ENCODE results near the gene MAMDC4. TPM values are rescaled to one million over a fixed set of nuclear protein-coding genes. Genes with fewer than 3 reads are reported as not detected.

Gene MAMDC4
- total and polyA plus RNA-seq, 2 experiments from 2014 or later: 1.7 to 6.8 TPM

GRCh38 chr9:136898483-136899100 lies 46.4 kb downstream of the MAMDC4 start:
- H3K4me3 Mint-ChIP-seq: no peak overlapping the region

More at GRCh38 chr9:136898483-136899100, 46.4 kb downstream of the MAMDC4 start:
- Histone ChIP-seq H3K9me2 (ENCODE audit: insufficient read depth) (no peaks in the 10 kb centered on the region), H2AFZ (no peak overlapping the region), H3K27me3 (ENCODE audit: insufficient read depth) (no peaks in the 10 kb centered on the region), H4K20me1 (replicated peaks; ENCODE audit: insufficient read depth) (peaks cover 26% of the 10 kb centered on the region), H3K4me3 (no peak overlapping the region), H3K27ac (ENCODE audit: low read depth) (no peak overlapping the region), H3F3A (replicated peaks; ENCODE audit: low read depth) (0 out of 2 replicates have a peak, but pooled peaks cover 9% of the 10 kb centered on the region), H3K4me1 (ENCODE audit: insufficient read depth) (no peaks in the 10 kb centered on the region), H3K36me3 (ENCODE audit: insufficient read depth) (peaks cover 21% of the 10 kb centered on the region), H3K79me2 (replicated peaks; ENCODE audit: insufficient read depth) (peaks cover 37% of the 10 kb centered on the region), H3K4me2 (no peak overlapping the region)
- no peak overlapping the region for H3K27ac Mint-ChIP-seq
- TF ChIP-seq CREB1 (CRISPR knock-in tag; IDR thresholded peaks at IDR 0.05; ENCODE audit: low read depth): no peak
- TF ChIP-seq EZH2phosphoT487 (IDR thresholded peaks at IDR 0.05; ENCODE audit: unreplicated experiment): no peak
- no peak for TF ChIP-seq NANOG (IDR thresholded peaks at IDR 0.05; ENCODE audit: borderline replicate concordance)
- no peak for TF ChIP-seq ZNF114 (CRISPR knock-in tag; IDR thresholded peaks at IDR 0.05)
- TF ChIP-seq ZNF331 (CRISPR knock-in tag; IDR thresholded peaks at IDR 0.05; ENCODE audit: low read depth): no peak
- no peak for TF ChIP-seq STAT1 (IDR thresholded peaks at IDR 0.05; ENCODE audit: unreplicated experiment)
- TF ChIP-seq, protein P1, sequence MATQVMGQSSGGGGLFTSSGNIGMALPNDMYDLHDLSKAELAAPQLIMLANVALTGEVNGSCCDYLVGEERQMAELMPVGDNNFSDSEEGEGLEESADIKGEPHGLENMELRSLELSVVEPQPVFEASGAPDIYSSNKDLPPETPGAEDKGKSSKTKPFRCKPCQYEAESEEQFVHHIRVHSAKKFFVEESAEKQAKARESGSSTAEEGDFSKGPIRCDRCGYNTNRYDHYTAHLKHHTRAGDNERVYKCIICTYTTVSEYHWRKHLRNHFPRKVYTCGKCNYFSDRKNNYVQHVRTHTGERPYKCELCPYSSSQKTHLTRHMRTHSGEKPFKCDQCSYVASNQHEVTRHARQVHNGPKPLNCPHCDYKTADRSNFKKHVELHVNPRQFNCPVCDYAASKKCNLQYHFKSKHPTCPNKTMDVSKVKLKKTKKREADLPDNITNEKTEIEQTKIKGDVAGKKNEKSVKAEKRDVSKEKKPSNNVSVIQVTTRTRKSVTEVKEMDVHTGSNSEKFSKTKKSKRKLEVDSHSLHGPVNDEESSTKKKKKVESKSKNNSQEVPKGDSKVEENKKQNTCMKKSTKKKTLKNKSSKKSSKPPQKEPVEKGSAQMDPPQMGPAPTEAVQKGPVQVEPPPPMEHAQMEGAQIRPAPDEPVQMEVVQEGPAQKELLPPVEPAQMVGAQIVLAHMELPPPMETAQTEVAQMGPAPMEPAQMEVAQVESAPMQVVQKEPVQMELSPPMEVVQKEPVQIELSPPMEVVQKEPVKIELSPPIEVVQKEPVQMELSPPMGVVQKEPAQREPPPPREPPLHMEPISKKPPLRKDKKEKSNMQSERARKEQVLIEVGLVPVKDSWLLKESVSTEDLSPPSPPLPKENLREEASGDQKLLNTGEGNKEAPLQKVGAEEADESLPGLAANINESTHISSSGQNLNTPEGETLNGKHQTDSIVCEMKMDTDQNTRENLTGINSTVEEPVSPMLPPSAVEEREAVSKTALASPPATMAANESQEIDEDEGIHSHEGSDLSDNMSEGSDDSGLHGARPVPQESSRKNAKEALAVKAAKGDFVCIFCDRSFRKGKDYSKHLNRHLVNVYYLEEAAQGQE (IDR thresholded peaks at IDR 0.05; ENCODE audit: unreplicated experiment): no peak
- TF ChIP-seq, protein P2, sequence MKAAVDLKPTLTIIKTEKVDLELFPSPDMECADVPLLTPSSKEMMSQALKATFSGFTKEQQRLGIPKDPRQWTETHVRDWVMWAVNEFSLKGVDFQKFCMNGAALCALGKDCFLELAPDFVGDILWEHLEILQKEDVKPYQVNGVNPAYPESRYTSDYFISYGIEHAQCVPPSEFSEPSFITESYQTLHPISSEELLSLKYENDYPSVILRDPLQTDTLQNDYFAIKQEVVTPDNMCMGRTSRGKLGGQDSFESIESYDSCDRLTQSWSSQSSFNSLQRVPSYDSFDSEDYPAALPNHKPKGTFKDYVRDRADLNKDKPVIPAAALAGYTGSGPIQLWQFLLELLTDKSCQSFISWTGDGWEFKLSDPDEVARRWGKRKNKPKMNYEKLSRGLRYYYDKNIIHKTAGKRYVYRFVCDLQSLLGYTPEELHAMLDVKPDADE (IDR thresholded peaks at IDR 0.05): no peak
- TF ChIP-seq POLR2AphosphoS5 (IDR thresholded peaks at IDR 0.05; ENCODE audit: low read depth): no peak
- TF ChIP-seq, protein P3, sequence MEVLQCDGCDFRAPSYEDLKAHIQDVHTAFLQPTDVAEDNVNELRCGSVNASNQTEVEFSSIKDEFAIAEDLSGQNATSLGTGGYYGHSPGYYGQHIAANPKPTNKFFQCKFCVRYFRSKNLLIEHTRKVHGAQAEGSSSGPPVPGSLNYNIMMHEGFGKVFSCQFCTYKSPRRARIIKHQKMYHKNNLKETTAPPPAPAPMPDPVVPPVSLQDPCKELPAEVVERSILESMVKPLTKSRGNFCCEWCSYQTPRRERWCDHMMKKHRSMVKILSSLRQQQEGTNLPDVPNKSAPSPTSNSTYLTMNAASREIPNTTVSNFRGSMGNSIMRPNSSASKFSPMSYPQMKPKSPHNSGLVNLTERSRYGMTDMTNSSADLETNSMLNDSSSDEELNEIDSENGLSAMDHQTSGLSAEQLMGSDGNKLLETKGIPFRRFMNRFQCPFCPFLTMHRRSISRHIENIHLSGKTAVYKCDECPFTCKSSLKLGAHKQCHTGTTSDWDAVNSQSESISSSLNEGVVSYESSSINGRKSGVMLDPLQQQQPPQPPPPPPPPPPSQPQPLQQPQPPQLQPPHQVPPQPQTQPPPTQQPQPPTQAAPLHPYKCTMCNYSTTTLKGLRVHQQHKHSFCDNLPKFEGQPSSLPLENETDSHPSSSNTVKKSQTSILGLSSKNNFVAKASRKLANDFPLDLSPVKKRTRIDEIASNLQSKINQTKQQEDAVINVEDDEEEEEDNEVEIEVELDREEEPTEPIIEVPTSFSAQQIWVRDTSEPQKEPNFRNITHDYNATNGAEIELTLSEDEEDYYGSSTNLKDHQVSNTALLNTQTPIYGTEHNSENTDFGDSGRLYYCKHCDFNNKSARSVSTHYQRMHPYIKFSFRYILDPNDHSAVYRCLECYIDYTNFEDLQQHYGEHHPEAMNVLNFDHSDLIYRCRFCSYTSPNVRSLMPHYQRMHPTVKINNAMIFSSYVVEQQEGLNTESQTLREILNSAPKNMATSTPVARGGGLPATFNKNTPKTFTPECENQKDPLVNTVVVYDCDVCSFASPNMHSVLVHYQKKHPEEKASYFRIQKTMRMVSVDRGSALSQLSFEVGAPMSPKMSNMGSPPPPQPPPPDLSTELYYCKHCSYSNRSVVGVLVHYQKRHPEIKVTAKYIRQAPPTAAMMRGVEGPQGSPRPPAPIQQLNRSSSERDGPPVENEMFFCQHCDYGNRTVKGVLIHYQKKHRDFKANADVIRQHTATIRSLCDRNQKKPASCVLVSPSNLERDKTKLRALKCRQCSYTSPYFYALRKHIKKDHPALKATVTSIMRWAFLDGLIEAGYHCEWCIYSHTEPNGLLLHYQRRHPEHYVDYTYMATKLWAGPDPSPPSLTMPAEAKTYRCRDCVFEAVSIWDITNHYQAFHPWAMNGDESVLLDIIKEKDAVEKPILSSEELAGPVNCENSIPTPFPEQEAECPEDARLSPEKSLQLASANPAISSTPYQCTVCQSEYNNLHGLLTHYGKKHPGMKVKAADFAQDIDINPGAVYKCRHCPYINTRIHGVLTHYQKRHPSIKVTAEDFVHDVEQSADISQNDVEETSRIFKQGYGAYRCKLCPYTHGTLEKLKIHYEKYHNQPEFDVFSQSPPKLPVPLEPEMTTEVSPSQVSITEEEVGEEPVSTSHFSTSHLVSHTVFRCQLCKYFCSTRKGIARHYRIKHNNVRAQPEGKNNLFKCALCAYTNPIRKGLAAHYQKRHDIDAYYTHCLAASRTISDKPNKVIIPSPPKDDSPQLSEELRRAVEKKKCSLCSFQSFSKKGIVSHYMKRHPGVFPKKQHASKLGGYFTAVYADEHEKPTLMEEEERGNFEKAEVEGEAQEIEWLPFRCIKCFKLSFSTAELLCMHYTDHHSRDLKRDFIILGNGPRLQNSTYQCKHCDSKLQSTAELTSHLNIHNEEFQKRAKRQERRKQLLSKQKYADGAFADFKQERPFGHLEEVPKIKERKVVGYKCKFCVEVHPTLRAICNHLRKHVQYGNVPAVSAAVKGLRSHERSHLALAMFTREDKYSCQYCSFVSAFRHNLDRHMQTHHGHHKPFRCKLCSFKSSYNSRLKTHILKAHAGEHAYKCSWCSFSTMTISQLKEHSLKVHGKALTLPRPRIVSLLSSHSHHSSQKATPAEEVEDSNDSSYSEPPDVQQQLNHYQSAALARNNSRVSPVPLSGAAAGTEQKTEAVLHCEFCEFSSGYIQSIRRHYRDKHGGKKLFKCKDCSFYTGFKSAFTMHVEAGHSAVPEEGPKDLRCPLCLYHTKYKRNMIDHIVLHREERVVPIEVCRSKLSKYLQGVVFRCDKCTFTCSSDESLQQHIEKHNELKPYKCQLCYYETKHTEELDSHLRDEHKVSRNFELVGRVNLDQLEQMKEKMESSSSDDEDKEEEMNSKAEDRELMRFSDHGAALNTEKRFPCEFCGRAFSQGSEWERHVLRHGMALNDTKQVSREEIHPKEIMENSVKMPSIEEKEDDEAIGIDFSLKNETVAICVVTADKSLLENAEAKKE (CRISPR knock-in tag; IDR thresholded peaks at IDR 0.05): no peak
- TF ChIP-seq EZH2 (IDR thresholded peaks at IDR 0.05; ENCODE audit: low read depth, unreplicated experiment): no peak
- TF ChIP-seq, protein P4, sequence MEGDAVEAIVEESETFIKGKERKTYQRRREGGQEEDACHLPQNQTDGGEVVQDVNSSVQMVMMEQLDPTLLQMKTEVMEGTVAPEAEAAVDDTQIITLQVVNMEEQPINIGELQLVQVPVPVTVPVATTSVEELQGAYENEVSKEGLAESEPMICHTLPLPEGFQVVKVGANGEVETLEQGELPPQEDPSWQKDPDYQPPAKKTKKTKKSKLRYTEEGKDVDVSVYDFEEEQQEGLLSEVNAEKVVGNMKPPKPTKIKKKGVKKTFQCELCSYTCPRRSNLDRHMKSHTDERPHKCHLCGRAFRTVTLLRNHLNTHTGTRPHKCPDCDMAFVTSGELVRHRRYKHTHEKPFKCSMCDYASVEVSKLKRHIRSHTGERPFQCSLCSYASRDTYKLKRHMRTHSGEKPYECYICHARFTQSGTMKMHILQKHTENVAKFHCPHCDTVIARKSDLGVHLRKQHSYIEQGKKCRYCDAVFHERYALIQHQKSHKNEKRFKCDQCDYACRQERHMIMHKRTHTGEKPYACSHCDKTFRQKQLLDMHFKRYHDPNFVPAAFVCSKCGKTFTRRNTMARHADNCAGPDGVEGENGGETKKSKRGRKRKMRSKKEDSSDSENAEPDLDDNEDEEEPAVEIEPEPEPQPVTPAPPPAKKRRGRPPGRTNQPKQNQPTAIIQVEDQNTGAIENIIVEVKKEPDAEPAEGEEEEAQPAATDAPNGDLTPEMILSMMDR (conservative IDR thresholded peaks at IDR 0.05; ENCODE audit: low read depth in 2 of 2): no peak
- TF ChIP-seq JUNB (IDR thresholded peaks at IDR 0.05; ENCODE audit: unreplicated experiment): no peak
- H3K4me1 Mint-ChIP-seq: peaks cover 2% of the 10 kb centered on the region; the same call in 1 of the 3 replicates
- H3K9me3 Mint-ChIP-seq: no peaks in the 10 kb centered on the region
- peaks cover 47% of the 10 kb centered on the region for H3K36me3 Mint-ChIP-seq (ENCODE audit: low read depth)
- no peak for DNase-seq (ENCODE audit: low spot score)
- H3K27me3 Mint-ChIP-seq (ENCODE audit: insufficient read depth, low read depth, poor library complexity): peaks cover 4% of the 10 kb centered on the region
- no peak for ATAC-seq

Measured in GM23338 (cell line).